Thoracic aorta (tissue), 2 donors: ENCODE results near the gene DERL3. TPM values are rescaled to one million over a fixed set of nuclear protein-coding genes. Genes with fewer than 3 reads are reported as not detected.
"Not testable (repeated sequence)": the region's sequence is repeated elsewhere in the genome, so short reads cannot be mapped to it uniquely, and the experiment has no call there.

Experiments used
- ATAC-seq: fragments of 150-250 bp; one replicate; pipeline ENCODE4 v1.8.0; 2017; ENCODE audit warnings: low read depth; ENCODE audit not compliant: insufficient number of reproducible peaks, low FRiP score
- DNase-seq: peaks from one replicate; pipeline ENCODE4 v3.0.0-alpha.2; 2020; ENCODE audit warnings: low spot score
- H3K27ac ChIP-seq, 2 donors: fragments of 200-600 bp; sonication (generic); 1 replicate in 1 of 2; 2 replicates in 1 of 2; pipeline ENCODE4 v1.5.1; 2016; ENCODE audit warnings: mild to moderate bottlenecking in 2 of 2, moderate library complexity in 2 of 2
- H3K27me3 ChIP-seq: fragments of 200-600 bp; sonication (generic); replicated peaks from 2 replicates; pipeline ENCODE4 v1.6.0; 2016; ENCODE audit warnings: mild to moderate bottlenecking; ENCODE audit not compliant: insufficient read depth
- H3K36me3 ChIP-seq: fragments of 200-600 bp; sonication (generic); one replicate; pipeline ENCODE4 v1.5.1; 2016
- H3K4me1 ChIP-seq, 2 donors: fragments of 200-600 bp; sonication (generic); 1 replicate in 1 of 2; 2 replicates in 1 of 2; pipeline versions ENCODE4 v1.5.1 to v1.6.0; 2016; ENCODE audit warnings: low read depth in 2 of 2, mild to moderate bottlenecking in 1 of 2; ENCODE audit not compliant: control insufficient read depth in 1 of 2
- H3K4me3 ChIP-seq: fragments of 200-600 bp; sonication (generic); 2 replicates; pipeline ENCODE4 v1.5.1; 2016; ENCODE audit warnings: mild to moderate bottlenecking
- H3K9me3 ChIP-seq: fragments of 200-600 bp; sonication (generic); 2 replicates; pipeline ENCODE4 v1.5.1; 2016
- total RNA-seq, 2 donors: library from RNA; depleted of rRNA; stranded (reverse); fragments of >200 nt; gene quantifications; one replicate each; pipeline versions ENCODE4 v1.1.0 to v1.2.3, GENCODE V29; 2016
- TF ChIP-seq, protein P1 (sequence below): fragments of 200-600 bp; sonication (generic); IDR thresholded peaks from one replicate; pipeline ENCODE4 v1.5.1; 2019; ENCODE audit warnings: antibody characterized with exemption

The DERL3 gene
- total RNA-seq, 2 donors from 2014 or later, result 2.5 to 3.0 TPM

DNA sequence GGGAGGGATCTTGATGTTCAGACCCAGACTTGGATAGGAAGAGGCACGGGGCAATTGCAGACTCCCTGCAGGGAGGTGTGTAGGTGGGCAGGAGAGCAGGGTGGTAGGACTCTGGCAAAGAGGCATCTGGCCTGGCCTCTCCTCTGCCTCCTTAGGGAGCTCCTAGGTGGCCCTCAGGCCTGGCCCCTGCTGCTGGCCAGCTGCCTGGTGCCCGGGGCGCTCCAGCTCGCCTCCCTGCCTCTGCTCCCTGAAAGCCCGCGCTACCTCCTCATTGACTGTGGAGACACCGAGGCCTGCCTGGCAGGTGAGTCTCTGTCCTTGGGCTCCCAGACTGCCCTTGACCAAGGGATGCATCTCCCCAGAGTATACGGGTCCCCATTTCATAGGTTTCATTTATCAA lies 38.8 kb upstream of the DERL3 start:
- DNase-seq (no peak), ATAC-seq (no peak)
- H3K4me1 ChIP-seq, result no peaks in the 10 kb centered on the region
- H3K4me3 ChIP-seq, result no peak overlapping the region
- TF ChIP-seq, protein P1, sequence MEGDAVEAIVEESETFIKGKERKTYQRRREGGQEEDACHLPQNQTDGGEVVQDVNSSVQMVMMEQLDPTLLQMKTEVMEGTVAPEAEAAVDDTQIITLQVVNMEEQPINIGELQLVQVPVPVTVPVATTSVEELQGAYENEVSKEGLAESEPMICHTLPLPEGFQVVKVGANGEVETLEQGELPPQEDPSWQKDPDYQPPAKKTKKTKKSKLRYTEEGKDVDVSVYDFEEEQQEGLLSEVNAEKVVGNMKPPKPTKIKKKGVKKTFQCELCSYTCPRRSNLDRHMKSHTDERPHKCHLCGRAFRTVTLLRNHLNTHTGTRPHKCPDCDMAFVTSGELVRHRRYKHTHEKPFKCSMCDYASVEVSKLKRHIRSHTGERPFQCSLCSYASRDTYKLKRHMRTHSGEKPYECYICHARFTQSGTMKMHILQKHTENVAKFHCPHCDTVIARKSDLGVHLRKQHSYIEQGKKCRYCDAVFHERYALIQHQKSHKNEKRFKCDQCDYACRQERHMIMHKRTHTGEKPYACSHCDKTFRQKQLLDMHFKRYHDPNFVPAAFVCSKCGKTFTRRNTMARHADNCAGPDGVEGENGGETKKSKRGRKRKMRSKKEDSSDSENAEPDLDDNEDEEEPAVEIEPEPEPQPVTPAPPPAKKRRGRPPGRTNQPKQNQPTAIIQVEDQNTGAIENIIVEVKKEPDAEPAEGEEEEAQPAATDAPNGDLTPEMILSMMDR, result no peak
- no peaks in the 10 kb centered on the region for H3K27me3 ChIP-seq
- peaks cover 5% of the 10 kb centered on the region for H3K36me3 ChIP-seq
- no peak overlapping the region for H3K27ac ChIP-seq
- no peaks in the 10 kb centered on the region for H3K9me3 ChIP-seq

DNA sequence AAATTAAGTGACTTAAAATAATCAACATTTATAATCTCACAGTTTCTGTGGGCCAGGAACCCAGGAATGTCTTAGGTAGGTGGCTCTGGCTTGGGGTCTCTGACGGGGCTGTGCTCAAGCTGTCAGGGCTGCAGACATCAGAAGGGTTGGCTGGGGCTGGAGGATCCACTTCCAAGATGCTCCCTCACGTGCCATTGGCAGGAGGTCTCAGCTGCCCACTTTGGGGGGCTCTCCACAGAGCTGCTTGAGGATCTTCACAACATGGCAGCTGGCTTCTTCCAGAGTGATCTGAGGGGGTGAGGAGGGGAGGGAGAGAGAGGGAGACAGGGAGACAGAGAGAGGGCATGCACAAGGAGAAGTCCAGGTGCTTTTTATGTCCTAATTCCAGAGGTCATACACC lies 37.0 kb upstream of the DERL3 start:
- no peak for ATAC-seq
- Histone ChIP-seq H3K4me1 (no peaks in the 10 kb centered on the region), H3K9me3 (no peaks in the 10 kb centered on the region), H3K27me3 (no peaks in the 10 kb centered on the region), H3K4me3 (no peak overlapping the region), H3K27ac (no peak overlapping the region), H3K36me3 (peaks cover 5% of the 10 kb centered on the region)
- TF ChIP-seq, protein P1, result no peak
- no peak for DNase-seq

DNA sequence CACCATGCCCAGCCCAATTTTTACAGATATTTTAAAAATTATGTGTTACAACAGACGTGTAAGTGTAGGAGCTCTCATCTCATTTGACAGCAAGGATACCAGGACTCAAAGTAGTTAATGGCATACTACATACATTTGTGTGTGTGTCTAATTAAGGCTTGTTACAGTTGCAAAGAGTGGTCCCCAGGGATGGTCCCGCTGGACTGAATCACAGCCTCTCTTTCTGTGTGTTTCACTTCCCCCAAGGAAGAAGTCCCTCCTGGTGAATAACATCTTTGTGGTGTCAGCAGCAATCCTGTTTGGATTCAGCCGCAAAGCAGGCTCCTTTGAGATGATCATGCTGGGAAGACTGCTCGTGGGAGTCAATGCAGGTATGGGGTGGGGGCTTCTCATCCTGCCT lies 36.1 kb upstream of the DERL3 start:
- ATAC-seq (no peak), DNase-seq (no peak)
- Histone ChIP-seq H3K9me3 (no peaks in the 10 kb centered on the region), H3K4me3 (no peak overlapping the region), H3K4me1 (no peaks in the 10 kb centered on the region), H3K36me3 (peaks cover 5% of the 10 kb centered on the region), H3K27me3 (no peaks in the 10 kb centered on the region), H3K27ac (no peak overlapping the region)
- TF ChIP-seq, protein P1, result no peak

DNA sequence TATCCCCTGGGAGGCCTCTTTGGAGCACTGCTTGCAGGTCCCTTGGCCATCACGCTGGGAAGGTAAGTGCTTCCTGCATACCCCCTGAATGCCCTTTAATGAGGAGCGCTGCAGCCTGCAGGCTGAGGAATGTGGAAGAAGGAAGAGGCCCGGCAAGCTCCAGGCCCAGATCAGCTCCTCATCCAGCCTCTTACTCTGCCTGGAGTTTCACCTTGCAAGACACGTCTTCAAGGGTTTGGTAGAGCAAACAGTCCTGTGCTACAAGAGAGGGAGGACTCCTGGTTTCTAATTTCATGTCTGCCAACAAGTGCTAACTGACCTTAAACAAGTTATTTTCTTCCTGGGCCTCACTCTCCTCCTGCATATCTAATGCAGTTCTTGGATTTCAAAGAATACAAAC lies 29.8 kb upstream of the DERL3 start:
- peaks cover 8% of the 10 kb centered on the region for H3K36me3 ChIP-seq
- DNase-seq (no peak), ATAC-seq (no peak)
- no peak overlapping the region for H3K27ac ChIP-seq
- H3K4me1 ChIP-seq, result no peaks in the 10 kb centered on the region
- H3K4me3 ChIP-seq, result no peak overlapping the region
- H3K27me3 ChIP-seq, result no peaks in the 10 kb centered on the region
- TF ChIP-seq, protein P1, result no peak
- H3K9me3 ChIP-seq, result no peaks in the 10 kb centered on the region

DNA sequence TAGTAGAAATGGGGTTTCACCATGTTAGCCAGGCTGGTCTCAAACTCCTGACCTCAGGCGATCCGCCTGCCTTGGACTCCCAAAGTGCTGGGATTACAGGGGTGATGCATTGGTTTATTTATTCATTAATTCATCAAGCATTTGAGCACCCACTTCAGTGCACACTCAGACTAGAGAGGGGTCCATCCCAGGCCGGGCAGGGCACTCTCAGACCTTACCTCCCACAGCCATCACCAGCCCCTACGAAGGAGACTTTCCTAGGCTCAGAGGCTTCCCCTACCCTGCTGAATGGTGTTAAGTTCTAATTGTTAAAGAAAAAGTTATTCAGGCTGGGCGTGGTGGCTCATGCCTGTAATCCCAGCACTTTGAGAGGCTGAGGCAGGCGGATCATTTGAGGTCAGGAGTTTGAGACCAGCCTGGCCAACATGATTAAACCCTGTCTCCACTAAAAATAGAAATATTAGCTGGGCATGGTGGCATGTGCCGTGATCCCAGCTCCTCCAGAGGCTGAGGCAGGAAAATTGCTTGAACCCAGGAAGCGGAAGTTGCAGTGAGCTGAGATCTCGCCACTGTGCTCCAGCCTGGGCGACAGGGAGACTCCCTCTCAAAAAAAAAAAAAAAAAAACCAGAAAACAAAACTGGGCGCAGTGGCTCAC lies 25.8 kb upstream of the DERL3 start:
- not testable (repeated sequence) for H3K27ac ChIP-seq, H3K36me3 ChIP-seq, H3K4me3 ChIP-seq, ATAC-seq, H3K27me3 ChIP-seq, DNase-seq, H3K4me1 ChIP-seq, H3K9me3 ChIP-seq

DNA sequence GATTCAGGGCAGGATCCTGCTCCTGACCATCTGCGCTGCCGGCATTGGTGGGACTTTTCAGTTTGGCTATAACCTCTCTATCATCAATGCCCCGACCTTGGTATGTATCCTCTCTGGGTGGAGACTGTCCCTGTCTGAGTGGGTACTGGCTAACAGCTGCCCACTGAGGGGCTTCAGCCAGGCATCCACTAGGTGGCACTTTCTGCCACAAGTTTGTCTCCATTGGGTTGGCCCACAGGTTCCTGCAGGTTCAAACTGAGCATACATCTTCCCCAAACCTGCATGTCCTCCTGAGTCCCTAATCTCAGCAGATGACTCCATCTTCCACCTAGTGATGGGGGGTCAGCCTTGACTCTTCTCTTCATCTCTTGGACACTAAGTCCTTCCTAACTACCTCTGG lies 23.3 kb upstream of the DERL3 start:
- no peak for ATAC-seq

DNA sequence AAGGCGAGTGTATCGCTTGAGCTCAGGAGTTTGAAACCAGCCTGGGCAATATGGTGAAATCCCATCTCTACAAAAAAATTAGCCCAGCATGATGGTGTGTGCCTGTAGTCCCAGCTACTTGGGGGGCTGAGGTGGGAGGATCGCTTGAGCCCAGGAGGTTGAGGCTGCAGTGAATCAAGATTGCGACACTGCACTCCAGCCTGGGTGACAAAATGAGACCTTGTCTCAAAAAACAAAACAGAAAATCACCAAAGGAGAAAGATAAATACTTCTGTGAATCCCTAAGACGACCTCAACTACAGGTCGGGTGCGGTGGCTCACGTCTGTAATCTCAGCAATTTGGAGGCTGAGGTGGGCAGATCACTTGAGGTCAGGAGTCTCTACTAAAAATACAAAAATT lies 21.4 kb upstream of the DERL3 start:
- not testable (repeated sequence) for H3K9me3 ChIP-seq, H3K27me3 ChIP-seq, DNase-seq, H3K4me3 ChIP-seq, ATAC-seq, H3K36me3 ChIP-seq, H3K27ac ChIP-seq
- H3K4me1 ChIP-seq, result peaks cover 13 to 18% of the 10 kb centered on the region in 2 donors

More for the DNA sequence above, 23.3 kb upstream of the DERL3 start:
- H3K27me3 ChIP-seq, result no peaks in the 10 kb centered on the region
- no peaks in the 10 kb centered on the region for H3K9me3 ChIP-seq
- H3K4me1 ChIP-seq, result peaks cover 9 to 10% of the 10 kb centered on the region in 2 donors
- no peaks in the 10 kb centered on the region for H3K36me3 ChIP-seq
- no peak overlapping the region for H3K4me3 ChIP-seq
- DNase-seq, result no peak
- TF ChIP-seq, protein P1, result peak; percentile 32
- no peak overlapping the region for H3K27ac ChIP-seq
